Measurements from ENCODE around the gene THSD4.
"Not testable (repeated sequence)": the region's sequence is repeated elsewhere in the genome, so short reads cannot be mapped to it uniquely, and the experiment has no call there.

THSD4 gene

DNA sequence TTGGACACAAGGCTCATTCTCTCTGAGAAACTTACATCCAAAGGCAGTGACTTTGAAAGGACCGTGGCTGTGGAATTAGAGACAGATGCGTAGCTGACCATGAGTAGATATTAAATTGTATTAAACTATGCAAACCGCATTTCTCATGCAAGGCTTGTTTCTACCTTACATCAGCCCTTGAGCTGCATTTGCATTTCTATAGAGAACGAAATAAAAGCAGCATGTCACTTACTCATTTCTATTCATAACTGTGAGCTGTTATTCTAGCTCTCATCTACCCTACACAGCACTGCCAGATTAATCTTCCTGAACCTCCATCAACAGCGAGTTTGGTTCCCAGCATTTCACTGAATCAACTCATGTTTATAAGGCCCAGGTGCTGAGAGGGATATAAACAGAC is 72.3 kb downstream of the THSD4 start:
- DNase-seq (ENCODE audit: low read depth, low spot score), result no peak

DNA sequence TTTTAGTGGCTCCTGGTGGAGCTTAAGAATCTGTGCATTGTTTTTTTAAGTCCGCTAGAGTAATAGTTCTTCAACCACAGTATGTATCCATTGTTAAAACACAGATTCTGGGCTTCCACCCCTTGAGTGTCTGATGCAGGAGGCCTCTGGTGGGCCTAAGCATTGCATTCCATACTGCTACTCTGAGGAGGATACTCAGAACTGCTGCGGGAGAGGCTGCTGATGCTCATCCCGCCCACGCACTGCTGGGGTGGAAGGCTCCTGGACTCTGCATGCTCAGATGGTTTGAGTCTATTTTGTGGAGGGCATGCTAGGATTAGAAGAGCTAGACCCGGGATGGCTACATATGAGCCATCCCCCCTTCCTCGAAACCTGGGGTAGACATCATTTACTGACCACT is 74.4 kb downstream of the THSD4 start:
- DNase-seq (ENCODE audit: low read depth, low spot score), result no peak

DNA sequence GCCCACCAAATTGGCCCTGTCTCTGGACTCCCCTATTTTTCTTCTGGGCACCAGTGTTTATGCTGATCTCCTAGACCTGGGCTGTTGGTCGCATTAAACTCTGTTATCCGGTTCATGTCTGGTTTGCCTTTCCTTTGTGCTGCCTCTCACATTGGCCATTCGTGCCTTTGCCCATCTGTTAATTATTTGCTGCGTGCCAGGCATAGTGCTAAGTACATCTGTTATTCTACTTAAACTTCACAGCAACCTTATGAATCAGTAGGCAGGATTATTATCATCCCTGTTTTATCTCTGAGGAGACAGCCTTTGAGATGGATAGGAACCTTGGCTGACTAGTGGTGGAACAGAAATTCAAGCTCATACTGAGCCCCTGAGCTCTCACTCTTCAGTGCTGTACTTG is 76.0 kb downstream of the THSD4 start:
- no peak for DNase-seq (ENCODE audit: low read depth, low spot score)

DNA sequence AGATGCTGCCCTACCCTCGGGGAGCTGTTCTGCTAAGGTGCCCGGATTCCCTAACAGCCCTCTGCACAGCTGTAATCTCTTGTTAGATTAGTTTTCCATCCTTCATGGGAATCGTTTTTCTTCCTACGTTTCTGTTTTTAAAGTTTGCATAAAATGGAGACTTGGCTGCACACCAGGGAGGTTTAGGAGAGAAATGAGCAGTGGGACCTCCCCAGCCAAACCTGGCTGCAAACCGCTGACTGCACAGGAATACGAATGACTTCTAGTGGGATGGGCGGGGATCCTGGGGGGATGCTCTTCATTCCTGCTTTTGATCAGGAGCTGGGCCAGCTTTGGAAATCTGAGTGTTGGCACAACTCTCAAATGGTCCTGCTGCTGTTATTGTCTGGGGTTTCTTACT is 77.5 kb downstream of the THSD4 start:
- no peak for DNase-seq (ENCODE audit: low read depth, low spot score)

DNA sequence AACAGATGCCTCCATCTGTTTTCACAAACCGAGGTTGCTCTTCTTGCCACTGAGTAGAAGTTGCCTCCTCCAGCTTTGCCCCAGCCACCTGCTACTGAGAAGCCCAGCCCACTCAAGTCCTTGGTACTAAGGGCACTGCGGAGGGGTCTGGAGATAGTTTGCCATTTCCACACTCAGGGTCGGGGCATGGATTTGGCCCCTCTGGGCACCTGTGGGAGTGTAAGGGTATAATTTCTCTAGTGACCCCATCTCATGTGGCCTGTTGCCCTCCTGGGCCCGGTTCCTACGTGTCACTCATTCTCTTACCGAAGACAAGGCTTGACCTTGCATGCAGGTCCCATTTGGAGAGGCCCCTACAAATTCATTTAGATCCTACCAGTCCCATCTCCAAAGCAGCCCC is 79.0 kb downstream of the THSD4 start:
- DNase-seq (ENCODE audit: low read depth, low spot score), result no peak

DNA sequence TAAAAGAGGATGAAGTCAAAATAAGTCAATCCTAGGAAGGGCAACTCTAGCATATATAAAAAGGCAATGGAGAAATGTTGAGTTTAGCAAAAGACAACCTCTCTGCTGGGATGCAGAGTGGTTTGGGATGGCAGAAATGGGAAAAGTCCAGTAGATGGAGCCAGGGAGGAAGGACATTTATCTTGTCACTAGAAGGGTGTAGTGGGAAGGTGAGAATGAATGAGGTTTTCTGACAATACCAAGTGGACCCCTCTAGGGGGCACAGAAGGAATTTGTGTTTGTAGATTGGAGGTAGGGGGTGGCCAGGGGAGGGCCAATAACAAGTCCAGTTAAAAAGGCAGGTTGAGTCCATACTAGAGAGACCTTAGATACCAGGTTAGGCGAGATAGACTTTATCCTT is 80.0 kb downstream of the THSD4 start:
- DNase-seq (ENCODE audit: low read depth, low spot score), result peak; percentile 74

DNA sequence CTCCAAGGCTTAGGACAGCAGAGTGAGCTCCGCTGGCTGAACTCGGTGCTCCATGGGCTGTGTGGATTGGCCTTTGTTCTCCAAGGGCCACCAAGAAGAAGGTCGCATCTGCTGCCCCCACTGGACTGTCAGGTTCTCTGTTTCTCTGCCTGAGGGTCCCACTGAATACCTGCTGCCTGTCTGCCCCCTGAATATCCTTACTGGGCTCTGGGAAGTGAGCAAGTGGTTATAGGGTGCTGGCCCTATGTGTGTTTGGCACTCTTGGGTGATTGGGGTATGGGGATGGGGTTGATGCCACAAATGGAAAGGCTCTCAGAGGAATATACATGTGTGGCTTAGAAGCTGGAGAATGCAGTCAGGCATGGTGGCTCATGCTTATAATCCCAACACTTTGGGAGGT is 82.3 kb downstream of the THSD4 start:
- no peak for DNase-seq (ENCODE audit: low read depth, low spot score)

DNA sequence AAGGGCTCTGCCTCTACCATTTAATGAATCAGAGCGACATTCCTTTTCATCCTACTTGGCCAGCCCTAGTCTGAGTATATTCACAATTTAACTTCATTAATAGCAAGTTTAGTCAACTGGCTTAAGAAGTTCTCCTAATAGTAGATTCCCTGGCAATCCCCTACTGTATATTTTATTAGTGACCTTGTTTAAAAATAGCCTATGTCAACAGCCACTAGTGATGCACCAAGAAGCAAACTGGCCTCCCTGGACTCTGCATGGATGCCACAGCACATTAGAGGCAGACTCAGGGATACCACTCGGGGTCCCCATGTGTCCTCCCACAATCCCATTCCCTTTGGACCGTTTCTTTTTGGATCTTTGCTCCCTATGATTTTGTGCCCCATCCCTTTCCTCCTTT is 83.6 kb downstream of the THSD4 start:
- DNase-seq (ENCODE audit: low read depth, low spot score), result no peak

DNA sequence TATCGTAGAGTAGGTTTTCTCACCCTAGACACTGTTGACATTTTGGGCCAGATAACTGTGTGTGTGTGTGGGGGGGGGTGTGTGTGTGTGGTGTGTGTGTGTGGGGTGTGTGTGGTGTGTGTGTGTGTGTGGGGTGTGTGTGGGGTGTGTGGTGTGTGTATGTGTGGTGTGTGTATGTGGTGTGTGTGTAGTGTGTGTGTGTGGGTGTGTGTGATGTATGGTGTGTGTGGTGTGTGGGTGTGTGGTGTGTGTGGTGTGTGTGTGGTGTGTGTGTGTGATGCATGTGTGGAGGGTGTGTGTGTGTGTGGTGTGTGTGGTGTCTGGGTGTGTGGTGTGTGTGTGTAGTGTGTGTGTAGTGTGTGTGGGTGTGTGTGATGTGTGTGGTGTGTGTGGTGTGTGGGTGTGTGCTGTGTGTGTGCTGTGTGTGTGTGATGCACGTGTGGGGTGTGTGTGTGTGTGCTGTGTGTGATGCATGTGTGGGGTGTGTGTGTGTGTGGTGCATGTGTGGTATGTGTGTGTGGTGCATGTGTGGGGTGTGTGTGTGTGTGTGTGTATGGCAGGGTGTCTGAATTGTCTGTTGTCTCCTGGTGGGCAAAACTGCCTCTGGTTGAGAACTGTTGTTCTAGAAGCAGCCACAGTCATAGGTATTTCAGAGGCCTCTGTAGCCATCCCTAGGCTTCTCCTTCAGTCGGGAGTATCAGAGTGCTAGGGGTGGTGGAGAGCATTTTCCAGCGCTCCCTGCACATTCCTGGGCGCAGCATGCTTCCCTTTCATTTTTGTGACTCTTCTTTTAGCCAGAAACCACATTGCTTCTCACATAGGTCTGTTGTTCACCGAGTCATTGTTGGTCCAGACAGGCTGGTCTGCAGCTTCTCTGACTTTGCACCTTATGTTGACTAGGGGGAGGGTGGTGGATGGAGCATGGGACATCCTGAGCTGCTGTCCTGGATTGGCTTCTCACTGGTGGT is 84.4 kb downstream of the THSD4 start:
- no peak for DNase-seq (ENCODE audit: low read depth, low spot score)

DNA sequence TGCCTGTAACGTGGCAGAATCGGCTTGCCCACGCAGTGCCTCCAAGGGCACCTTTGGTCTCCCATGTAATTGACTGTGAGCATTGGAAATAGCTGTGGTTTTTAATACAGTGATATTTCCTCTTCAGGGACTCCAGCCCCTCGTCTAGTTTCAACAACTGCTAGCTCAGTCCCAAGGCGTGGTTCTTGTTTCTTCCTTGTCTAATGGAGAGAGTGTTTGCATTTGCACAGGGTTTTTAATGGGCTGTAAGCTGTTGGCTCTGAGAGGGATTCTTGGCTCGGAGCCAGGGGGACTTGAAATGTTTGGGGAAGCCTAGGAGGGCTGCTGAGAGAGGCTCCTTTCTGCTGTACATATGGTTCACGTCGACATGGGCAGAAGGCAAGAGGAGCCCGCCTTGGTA is 86.2 kb downstream of the THSD4 start:
- no peak for DNase-seq (ENCODE audit: low read depth, low spot score)

DNA sequence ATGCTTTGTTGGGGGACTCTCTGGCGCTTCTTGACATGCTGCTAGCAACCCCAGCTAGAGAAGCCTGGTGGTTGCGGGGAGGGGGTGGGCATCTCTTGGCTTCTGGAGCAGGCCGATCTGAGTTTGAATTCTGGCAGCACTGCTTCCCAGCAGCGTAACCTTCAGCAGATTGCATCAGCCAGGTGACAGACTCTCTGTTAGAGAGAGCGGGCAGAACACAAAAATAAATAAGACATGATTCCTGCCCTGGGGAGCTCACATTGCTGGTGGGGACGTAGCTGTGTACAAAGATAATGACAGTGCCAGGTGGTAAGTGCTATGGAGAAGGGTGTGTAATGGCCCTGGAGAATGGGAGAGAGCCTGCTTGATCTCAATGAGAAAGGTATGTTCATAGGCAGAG is 87.4 kb downstream of the THSD4 start:
- DNase-seq (ENCODE audit: low read depth, low spot score), result no peak

DNA sequence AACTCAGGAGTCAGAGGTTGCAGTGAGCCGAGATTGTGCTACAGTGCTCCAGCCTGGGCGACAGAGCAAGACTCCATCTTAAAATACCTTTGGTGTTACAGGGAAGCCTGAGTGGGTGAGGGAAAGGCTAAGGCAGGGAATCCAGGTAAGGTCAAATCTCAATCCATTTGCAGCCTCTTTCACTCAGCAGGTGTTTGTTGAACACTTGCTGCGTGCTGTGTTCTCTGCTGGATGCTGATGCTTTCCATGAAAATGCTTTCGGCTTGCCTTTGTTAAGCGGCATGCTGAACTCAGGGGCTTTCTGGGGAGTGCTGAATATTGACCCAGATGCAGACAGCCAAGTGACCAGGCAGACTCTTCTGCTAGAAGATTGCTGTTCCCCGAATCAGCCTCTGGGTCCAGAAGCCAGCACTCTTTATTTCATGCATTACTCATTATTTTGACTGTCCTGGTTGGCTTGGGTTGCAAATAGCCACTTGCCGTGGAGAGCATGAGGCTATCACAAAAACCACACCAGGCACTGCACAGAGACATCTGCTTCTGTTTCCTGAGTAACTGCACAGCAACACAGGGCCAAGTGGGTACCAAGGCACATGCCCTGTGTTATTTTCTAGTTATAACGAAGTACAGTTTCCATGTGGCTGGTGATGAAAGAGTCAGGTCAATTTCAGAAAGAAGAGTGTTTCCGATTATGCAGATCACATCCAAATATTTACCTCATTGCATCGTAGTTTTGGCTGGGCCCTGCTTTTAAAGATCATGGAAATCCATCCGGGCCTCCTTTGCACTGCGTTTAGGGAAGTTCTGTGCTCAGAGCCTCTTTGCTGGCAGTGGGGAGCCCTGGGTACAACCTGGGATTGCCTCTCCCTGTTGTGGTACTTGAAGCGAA is 88.6 kb downstream of the THSD4 start:
- peak; percentile 91 for DNase-seq (ENCODE audit: low read depth, low spot score)

DNA sequence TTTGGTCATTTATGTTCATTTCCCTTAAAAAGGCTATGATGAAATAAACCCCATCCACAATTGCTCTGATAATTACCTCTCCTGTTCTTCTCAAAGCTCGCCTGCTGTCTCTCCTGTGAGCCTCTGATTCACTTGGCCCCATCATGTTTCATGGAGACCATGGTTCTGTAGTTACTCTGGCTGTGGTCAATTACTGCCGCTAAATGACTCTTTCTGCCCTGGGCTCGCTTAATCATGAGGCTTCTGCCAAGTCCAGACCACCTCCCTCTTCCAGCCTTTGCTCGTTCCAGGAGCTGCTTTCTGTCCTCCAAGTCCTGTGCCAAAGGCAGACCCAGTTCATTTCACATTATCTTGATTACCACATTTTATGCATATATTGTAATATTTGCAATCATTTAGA is 91.9 kb downstream of the THSD4 start:
- no peak for DNase-seq (ENCODE audit: low read depth, low spot score)

DNA sequence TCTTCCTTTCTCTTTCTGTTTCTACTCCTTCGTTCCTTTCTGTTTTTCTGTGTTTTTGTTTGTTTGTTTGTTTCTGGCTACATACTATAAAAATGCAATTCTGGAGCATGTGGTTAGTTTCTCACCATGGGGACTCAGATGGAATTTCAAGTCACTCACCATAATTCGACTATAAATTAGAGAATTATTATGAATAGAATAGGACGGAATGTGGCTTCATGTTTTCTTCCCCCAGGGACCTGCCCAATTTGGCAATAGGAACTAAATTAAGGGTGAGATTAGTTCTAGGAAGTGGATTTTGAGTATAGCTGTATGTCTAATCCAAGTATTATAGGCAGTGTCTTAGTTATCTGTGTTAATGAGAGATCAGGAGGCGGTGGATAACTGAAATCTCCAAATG is 96.9 kb downstream of the THSD4 start:
- DNase-seq (ENCODE audit: low read depth, low spot score), result no peak

DNA sequence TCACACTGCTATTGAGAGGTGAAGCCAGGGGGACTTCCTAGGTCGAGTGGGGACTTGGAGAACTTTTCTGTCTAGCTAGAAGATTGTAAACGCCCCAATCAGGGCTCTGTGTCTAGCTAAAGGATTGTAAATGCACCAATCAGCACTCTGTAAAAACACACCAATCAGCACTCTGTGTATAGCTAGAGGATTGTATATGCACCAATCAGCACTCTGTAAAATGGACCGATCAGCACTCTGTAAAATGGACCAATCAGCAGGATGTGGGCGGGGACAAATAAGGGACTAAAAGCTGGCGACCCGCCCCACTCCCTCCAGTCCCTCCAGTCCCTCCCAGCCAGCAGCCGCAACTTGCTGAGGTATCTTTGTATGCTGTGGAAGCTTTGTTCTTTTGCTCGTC is 98.7 kb downstream of the THSD4 start:
- not testable (repeated sequence) for DNase-seq (ENCODE audit: low read depth, low spot score)

DNA sequence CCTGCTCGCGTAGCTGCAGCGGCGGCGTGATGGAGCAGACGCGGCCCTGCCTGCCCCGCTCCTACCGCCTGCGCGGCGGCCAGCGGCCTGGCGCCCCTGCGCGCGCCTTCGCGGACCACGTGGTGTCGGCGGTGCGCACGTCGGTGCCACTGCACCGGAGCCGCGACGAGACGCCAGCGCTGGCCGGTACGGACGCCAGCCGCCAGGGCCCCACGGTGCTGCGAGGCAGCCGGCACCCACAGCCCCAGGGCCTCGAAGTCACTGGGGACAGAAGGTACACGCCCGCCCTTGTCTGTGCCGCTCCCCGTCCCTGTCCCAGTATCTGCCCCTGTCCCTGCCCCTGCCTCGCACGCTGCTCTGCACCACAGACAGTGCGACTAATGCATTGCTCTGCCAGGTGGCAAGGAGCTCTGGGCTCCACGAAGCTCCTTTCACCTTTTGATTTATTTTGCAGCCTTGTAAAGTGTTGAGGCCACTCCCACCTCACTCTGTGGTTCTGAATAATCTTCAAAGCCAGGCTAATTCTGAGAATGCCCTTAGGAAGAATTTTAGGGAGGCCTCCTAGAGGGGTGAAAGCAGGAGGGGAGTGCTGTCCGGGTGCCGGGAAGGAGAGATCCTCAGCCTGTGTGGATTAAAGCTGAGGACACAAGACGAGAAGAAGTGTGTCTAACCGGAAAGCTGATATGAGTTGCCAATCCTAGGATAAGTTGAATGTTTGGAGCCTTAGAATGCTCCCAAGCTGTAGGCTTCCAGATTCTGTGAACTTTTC is 100.0 kb downstream of the THSD4 start:
- no peak for DNase-seq (ENCODE audit: low read depth, low spot score)

DNA sequence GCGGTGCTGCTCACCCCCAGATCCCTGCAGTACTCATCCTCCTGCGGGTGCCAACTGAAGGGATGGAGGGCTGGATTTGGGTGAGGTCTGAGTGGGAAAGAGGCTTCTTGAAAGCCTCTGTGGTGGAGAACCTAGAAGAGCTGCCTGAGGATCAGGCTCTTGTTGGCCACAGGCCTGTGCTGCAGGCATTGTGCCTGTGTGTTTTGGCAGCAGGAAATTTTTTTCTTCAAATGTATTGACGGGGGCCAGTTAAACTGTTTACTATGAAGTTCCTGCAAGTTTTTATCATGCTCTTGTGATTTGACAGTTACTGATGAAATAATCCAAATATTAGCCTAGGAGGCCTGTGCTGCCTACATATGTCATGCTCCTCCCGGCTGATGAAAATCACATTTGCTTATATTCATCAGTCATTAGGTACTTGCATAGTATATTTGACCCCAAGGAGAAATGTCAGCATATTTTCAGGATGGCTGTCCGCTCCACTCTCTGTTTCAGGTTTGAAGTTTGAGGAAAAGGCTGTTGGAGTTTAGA is 103.1 kb downstream of the THSD4 start:
- no peak for DNase-seq (ENCODE audit: low read depth, low spot score)

DNA sequence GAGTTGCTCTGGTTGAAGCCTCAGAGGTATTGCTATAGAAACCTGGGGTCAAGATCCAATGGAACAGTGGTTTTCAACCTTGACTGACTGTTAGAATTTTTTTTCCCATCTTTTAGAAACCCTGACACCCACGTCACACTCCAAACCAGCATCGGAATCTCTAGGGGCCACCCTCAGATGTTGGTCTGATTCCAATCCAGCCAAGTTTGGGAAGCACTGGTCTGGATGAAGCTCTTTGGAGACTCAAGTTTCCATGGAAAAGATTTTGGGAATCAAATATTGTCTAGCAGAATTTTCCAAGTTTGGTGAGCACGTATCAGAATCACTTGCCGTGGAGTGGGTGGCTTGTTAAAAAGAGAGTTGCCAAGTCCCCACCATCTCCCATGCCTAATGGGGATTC is 103.8 kb downstream of the THSD4 start:
- DNase-seq (ENCODE audit: low read depth, low spot score), result no peak

DNA sequence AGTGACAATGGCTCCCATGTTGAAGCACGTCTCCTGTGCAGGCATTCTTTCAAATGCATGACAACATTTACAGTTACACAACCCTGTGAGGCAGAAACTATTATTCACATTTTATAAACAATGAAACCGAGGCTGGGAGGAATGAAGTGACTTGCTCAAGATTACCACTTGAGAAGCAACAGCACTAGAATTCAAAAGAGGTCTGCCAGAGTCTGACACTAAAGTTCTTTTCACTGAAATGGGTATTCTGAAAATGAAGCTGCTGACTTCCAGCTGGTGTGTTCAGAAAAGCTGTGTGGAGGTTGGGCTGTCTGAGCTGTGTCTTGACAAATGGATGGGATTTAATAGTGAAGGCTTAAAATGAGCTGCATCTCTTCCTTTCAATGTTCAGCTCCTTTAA is 104.4 kb downstream of the THSD4 start:
- no peak for DNase-seq (ENCODE audit: low read depth, low spot score)

DNA sequence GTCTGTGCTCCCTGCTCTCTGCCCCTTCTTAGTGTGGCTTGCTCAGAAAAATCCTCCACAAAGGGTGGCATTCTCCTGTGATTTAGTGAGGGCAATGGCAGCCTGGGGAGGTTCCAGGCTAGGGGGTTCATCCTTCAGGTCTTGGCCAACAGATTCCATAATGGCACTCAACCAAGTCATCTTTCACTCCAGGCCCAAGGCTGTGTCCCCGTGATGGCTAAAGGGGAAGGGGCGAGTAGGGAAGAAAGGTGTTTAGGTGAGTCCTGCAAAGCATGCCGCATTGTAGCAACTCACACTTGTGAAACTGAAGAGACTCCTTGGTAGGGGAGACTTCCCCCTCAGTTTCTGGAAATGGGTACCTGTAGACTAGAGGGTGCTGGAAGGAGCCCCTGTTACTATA is 105.6 kb downstream of the THSD4 start:
- no peak for DNase-seq (ENCODE audit: low read depth, low spot score)

DNA sequence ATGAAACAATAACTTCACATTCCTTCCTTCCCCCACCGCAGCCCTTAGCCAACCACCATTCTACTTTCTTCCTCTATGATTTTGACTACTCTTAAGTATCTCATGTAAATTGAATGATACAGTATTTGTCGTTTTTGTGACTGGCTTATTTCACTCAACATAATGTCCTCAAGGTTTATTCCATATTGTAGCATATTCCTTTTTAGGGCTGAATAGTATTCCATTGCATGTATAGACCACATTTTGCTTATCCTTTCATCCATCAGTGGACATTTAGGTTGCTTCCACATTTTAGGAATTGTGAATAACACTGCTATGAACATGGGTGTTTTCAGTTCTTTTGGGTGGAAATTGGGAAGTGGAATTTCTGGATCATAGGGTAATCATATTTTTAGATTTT is 106.1 kb downstream of the THSD4 start:
- DNase-seq (ENCODE audit: low read depth, low spot score), result no peak

DNA sequence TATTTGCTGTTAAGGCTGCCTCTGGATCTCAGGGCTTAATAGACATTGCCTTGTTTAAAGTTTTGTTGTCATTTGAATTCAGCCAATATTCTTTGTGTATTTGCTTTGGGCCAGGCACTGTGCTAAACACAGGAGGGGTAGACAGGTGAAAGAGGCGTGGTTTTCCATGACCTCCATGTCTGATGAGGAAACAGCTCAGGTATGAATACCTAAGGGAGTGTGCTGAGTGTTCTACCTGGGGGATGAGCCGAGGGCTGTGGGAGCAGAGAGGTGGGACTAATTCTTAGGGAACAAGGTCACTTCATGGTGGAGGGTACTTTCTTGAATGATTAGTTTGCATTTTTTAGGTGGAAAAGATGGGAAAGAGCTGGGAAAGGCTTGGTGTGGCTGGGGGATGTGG is 108.2 kb downstream of the THSD4 start:
- DNase-seq (ENCODE audit: low read depth, low spot score), result no peak
